GM19467 (cell line): Measurements from ENCODE around the gene SCNM1.
"Not testable (repeated sequence)": the region's sequence is repeated elsewhere in the genome, so short reads cannot be mapped to it uniquely, and the experiment has no call there.

Experiments used
- ATAC-seq: cut with Tn5 transposase; IDR thresholded peaks from one replicate; pipeline ENCODE4 v1.9.1; 2021; ENCODE audit warnings: mild to moderate bottlenecking, moderate library complexity; ENCODE audit not compliant: unreplicated experiment

The SCNM1 gene

GRCh38 chr1:151146412-151147131 lies 19.4 kb upstream of the SCNM1 start, which contains the start of gene SEMA6C:
Gene SEMA6C, minus strand, starts transcription at chr1:151146631. Its CDS starts 4,010 bp downstream, at chr1:151142621.
- peak; percentile 96 for ATAC-seq

- ATAC-seq = no peak
These were observed 18.8 kb upstream of the SCNM1 start for GRCh38 chr1:151147132-151147503.

- no peak for ATAC-seq
These were observed 18.3 kb upstream of the SCNM1 start for GRCh38 chr1:151147665-151148064.

- peak; percentile 47 for ATAC-seq
These were observed 9.5 kb upstream of the SCNM1 start, which contains the start of gene TNFAIP8L2 for GRCh38 chr1:151156515-151156819. Gene TNFAIP8L2, plus strand, starts transcription at chr1:151156649. Its CDS starts 2,049 bp downstream, at chr1:151158698.

- no peak for ATAC-seq
These were observed 8.8 kb upstream of the SCNM1 start for GRCh38 chr1:151157067-151157531.

GRCh38 chr1:151158326-151158725 lies 7.6 kb upstream of the SCNM1 start:
- no peak for ATAC-seq

GRCh38 chr1:151158751-151159251 lies 7.1 kb upstream of the SCNM1 start:
- no peak for ATAC-seq

- ATAC-seq = no peak
These were observed 6.6 kb upstream of the SCNM1 start for GRCh38 chr1:151159373-151159772.

GRCh38 chr1:151164732-151165280 lies 1.1 kb upstream of the SCNM1 start:
- no peak for ATAC-seq

GRCh38 chr1:151165281-151165737 lies 635 bp upstream of the SCNM1 start:
- ATAC-seq = no peak

- ATAC-seq = no peak
These were observed 587 bp downstream of the SCNM1 start for GRCh38 chr1:151166505-151166956.

GRCh38 chr1:151167116-151167515 lies 1.2 kb downstream of the SCNM1 start:
- ATAC-seq = no peak

- no peak for ATAC-seq
These were observed 5.2 kb downstream of the SCNM1 start for GRCh38 chr1:151171190-151171589.

- ATAC-seq = no peak
These were observed 9.2 kb downstream of the SCNM1 start for GRCh38 chr1:151175041-151175741.

GRCh38 chr1:151175863-151176262 lies 9.9 kb downstream of the SCNM1 start, which contains the start of gene TMOD4:
Gene TMOD4, minus strand, starts transcription at chr1:151175981. Its CDS starts 1,106 bp downstream, at chr1:151174875.
- no peak for ATAC-seq

GRCh38 chr1:151176514-151177045 lies 10.6 kb downstream of the SCNM1 start:
- ATAC-seq = no peak

GRCh38 chr1:151184211-151184610 lies 18.3 kb downstream of the SCNM1 start:
- no peak for ATAC-seq

GRCh38 chr1:151187205-151187604 lies 21.3 kb downstream of the SCNM1 start:
- ATAC-seq = no peak

- not testable (repeated sequence) for ATAC-seq
These were observed 22.7 kb downstream of the SCNM1 start for GRCh38 chr1:151188667-151189066.

- peak; percentile 78 for ATAC-seq
These were observed 23.9 kb downstream of the SCNM1 start, which contains the start of gene VPS72 for GRCh38 chr1:151189637-151190445. Gene VPS72, minus strand, starts transcription at chr1:151190197. Its CDS starts 76 bp downstream, at chr1:151190121.
